ENCODE measurements around the gene DPP6. TPM values are rescaled to one million over a fixed set of nuclear protein-coding genes. Genes with fewer than 3 reads are reported as not detected.

DPP6 gene
- total RNA-seq, 1 donor from 2014 or later = 0.48 TPM

DNA sequence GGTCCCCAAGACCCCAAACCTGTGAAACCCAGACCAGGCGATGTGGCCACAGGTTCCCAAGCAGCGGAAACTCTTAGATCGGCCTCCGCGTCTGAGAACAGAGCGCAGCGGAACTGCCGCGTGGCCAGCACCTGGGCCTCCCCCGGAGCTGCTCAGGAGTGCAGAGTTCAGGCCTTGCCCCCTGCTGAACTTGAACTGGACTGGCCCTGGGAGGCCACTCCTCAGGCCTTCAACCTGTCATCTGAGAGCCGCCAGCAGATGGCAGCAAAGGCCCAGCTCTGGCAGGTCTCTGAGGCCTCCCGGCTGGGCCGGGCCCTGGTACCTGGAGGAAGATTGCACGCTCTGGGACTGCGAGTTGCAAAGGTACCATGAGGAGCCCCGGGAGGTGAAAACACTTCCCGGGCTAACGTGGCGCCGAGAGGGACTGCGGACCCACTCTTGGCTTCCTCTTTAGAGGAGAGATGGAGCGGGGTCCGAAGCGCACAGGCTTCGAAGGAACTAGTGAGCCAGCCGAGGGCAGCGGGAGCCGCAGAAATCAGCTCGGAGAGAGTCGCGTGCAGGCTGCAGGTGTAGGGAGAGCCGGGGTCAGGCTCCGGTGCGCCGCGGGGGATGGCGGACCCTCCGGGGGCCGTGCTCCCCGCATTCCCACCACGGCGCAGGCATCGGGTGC, 861.6 kb downstream of the DPP6 start:
- Histone ChIP-seq H3K36me3 (ENCODE audit: insufficient read depth, low read length) (no peaks in the 10 kb centered on the region), H3K9ac (ENCODE audit: low read length) (no peak overlapping the region), H3K27ac (ENCODE audit: low read depth, low read length) (no peak overlapping the region), H4K20me1 (ENCODE audit: insufficient read depth, low read length) (no peaks in the 10 kb centered on the region), H3K4me3 (ENCODE audit: insufficient read depth, low read depth, low read length) (no peak overlapping the region), H3K9me3 (ENCODE audit: insufficient read depth, low read depth, low read length) (peaks cover 3% of the 10 kb centered on the region), H3K79me2 (ENCODE audit: insufficient read depth, low read length) (no peaks in the 10 kb centered on the region), H3K4me2 (ENCODE audit: low read length) (peak overlapping the region; percentile 84), H3K27me3 (ENCODE audit: insufficient read depth, low read length) (peaks cover 8% of the 10 kb centered on the region), H2AFZ (ENCODE audit: low read depth, low read length) (peak overlapping the region; percentile 75), H3K4me1 (ENCODE audit: insufficient read depth, low read length) (no peaks in the 10 kb centered on the region)
- FAIRE-seq (no peak), DNase-seq (ENCODE audit: low read depth) (peak; percentile 16)
- Mint-ChIP-seq H3K4me3 (ENCODE audit: unreplicated experiment) (no peak overlapping the region), H3K9me3 (ENCODE audit: unreplicated experiment) (peaks cover 8% of the 10 kb centered on the region), H3K27ac (ENCODE audit: unreplicated experiment) (no peak overlapping the region), H3K27me3 (ENCODE audit: low read depth, unreplicated experiment) (peaks cover 33% of the 10 kb centered on the region), H3K4me1 (ENCODE audit: low read depth, unreplicated experiment) (peaks cover 3% of the 10 kb centered on the region), H3K36me3 (ENCODE audit: low read depth, unreplicated experiment) (no peaks in the 10 kb centered on the region)
- TF ChIP-seq, protein P1, sequence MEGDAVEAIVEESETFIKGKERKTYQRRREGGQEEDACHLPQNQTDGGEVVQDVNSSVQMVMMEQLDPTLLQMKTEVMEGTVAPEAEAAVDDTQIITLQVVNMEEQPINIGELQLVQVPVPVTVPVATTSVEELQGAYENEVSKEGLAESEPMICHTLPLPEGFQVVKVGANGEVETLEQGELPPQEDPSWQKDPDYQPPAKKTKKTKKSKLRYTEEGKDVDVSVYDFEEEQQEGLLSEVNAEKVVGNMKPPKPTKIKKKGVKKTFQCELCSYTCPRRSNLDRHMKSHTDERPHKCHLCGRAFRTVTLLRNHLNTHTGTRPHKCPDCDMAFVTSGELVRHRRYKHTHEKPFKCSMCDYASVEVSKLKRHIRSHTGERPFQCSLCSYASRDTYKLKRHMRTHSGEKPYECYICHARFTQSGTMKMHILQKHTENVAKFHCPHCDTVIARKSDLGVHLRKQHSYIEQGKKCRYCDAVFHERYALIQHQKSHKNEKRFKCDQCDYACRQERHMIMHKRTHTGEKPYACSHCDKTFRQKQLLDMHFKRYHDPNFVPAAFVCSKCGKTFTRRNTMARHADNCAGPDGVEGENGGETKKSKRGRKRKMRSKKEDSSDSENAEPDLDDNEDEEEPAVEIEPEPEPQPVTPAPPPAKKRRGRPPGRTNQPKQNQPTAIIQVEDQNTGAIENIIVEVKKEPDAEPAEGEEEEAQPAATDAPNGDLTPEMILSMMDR (IDR thresholded peaks at IDR 0.05; ENCODE audit: insufficient read depth, low read depth, low read length) = peak; percentile 81
- TF ChIP-seq EZH2 (IDR thresholded peaks at IDR 0.05; ENCODE audit: insufficient read depth, low read length) = peak; percentile 21

DNA sequence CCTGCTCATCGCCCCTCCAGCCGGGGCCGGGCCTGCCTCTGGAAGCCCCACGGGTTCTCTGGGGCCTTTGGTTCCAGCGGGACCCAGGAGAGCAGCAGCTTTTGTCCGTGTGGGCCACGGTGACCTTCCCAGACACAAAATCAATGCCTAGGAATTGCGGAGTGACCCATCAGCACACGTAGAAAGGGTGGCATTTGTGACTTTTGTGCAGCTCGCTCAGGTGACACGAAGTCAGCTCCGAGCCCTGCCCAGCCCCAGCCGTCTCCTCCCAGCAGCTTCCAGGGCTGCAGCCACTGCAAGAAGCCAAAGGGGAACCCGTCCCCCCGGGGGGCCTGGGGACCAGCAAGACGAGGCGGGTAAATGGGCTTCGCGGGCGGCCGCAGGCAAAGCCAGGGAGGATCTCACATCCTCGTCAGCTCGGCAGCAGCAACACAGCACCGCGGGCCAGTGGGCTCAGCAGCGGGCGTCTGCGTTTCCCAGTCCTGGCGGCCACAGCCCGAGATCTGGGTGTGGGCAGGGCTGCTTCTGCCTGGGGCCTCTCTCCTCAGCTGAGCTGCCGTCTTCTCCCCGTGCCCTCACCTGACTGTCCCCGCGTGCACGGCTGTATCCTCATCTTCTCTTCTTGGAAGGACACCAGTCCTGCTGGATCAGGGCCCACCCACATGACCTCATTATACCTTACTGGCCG, 862.3 kb downstream of the DPP6 start:
- no peaks in the 10 kb centered on the region for H3K79me2 ChIP-seq (ENCODE audit: insufficient read depth, low read length)
- no peaks in the 10 kb centered on the region for H3K36me3 Mint-ChIP-seq (ENCODE audit: low read depth, unreplicated experiment)
- no peak overlapping the region for H3K4me3 ChIP-seq (ENCODE audit: insufficient read depth, low read depth, low read length)
- no peak overlapping the region for H3K4me3 Mint-ChIP-seq (ENCODE audit: unreplicated experiment)
- H4K20me1 ChIP-seq (ENCODE audit: insufficient read depth, low read length) = no peaks in the 10 kb centered on the region
- TF ChIP-seq, protein P1 (IDR thresholded peaks at IDR 0.05; ENCODE audit: insufficient read depth, low read depth, low read length) = no peak
- peak; percentile 3 for TF ChIP-seq EZH2 (IDR thresholded peaks at IDR 0.05; ENCODE audit: insufficient read depth, low read length)
- H3K9ac ChIP-seq (ENCODE audit: low read length) = no peak overlapping the region
- H3K36me3 ChIP-seq (ENCODE audit: insufficient read depth, low read length) = no peaks in the 10 kb centered on the region
- peaks cover 31% of the 10 kb centered on the region for H3K27me3 Mint-ChIP-seq (ENCODE audit: low read depth, unreplicated experiment)
- H3K4me1 ChIP-seq (ENCODE audit: insufficient read depth, low read length) = no peaks in the 10 kb centered on the region
- H3K9me3 ChIP-seq (ENCODE audit: insufficient read depth, low read depth, low read length) = peaks cover 3% of the 10 kb centered on the region
- peak overlapping the region; percentile 75 for H2AFZ ChIP-seq (ENCODE audit: low read depth, low read length)
- DNase-seq (ENCODE audit: low read depth) (no peak), FAIRE-seq (no peak)
- H3K27ac Mint-ChIP-seq (ENCODE audit: unreplicated experiment) = no peak overlapping the region
- peak overlapping the region; percentile 84 for H3K4me2 ChIP-seq (ENCODE audit: low read length)
- H3K9me3 Mint-ChIP-seq (ENCODE audit: unreplicated experiment) = peaks cover 6% of the 10 kb centered on the region
- no peak overlapping the region for H3K27ac ChIP-seq (ENCODE audit: low read depth, low read length)
- H3K27me3 ChIP-seq (ENCODE audit: insufficient read depth, low read length) = peaks cover 8% of the 10 kb centered on the region
- H3K4me1 Mint-ChIP-seq (ENCODE audit: low read depth, unreplicated experiment) = peaks cover 3% of the 10 kb centered on the region

DNA sequence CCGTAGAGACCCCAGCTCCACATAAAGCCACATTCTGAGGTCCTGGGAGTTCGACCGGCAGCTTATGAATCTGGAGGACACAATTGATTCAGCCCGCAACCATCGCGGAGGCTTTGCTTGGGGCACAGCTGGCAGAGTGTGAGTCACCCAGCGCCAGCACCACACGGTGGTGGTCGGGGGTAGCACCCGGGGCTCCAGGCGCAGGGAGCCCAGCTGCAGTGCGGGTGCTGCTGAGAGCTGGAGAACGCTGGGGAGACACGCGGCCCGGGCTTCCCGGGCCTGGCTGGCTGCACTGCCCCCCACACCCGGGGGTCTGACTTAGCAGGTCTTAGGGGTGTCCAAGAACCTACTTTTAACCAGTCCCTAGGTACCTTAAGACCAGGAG, 862.8 kb downstream of the DPP6 start:
- Histone ChIP-seq H3K27ac (ENCODE audit: low read depth, low read length) (no peak overlapping the region), H3K9me3 (ENCODE audit: insufficient read depth, low read depth, low read length) (peaks cover 3% of the 10 kb centered on the region), H3K36me3 (ENCODE audit: insufficient read depth, low read length) (no peaks in the 10 kb centered on the region), H3K79me2 (ENCODE audit: insufficient read depth, low read length) (no peaks in the 10 kb centered on the region), H3K9ac (ENCODE audit: low read length) (no peak overlapping the region), H3K27me3 (ENCODE audit: insufficient read depth, low read length) (peaks cover 8% of the 10 kb centered on the region), H3K4me3 (ENCODE audit: insufficient read depth, low read depth, low read length) (no peak overlapping the region), H3K4me1 (ENCODE audit: insufficient read depth, low read length) (no peaks in the 10 kb centered on the region), H2AFZ (ENCODE audit: low read depth, low read length) (no peak overlapping the region), H3K4me2 (ENCODE audit: low read length) (no peak overlapping the region), H4K20me1 (ENCODE audit: insufficient read depth, low read length) (no peaks in the 10 kb centered on the region)
- no peak for TF ChIP-seq EZH2 (IDR thresholded peaks at IDR 0.05; ENCODE audit: insufficient read depth, low read length)
- TF ChIP-seq, protein P1 (IDR thresholded peaks at IDR 0.05; ENCODE audit: insufficient read depth, low read depth, low read length) = no peak
- Mint-ChIP-seq H3K36me3 (ENCODE audit: low read depth, unreplicated experiment) (no peaks in the 10 kb centered on the region), H3K27me3 (ENCODE audit: low read depth, unreplicated experiment) (peaks cover 34% of the 10 kb centered on the region), H3K27ac (ENCODE audit: unreplicated experiment) (no peak overlapping the region), H3K4me3 (ENCODE audit: unreplicated experiment) (no peak overlapping the region), H3K4me1 (ENCODE audit: low read depth, unreplicated experiment) (peaks cover 3% of the 10 kb centered on the region), H3K9me3 (ENCODE audit: unreplicated experiment) (peaks cover 6% of the 10 kb centered on the region)
- DNase-seq (ENCODE audit: low read depth) (no peak), FAIRE-seq (no peak)
